GM12878 (cell line): Measurements from ENCODE around the gene UNK. TPM values are rescaled to one million over a fixed set of nuclear protein-coding genes. Genes with fewer than 3 reads are reported as not detected.

Experiments used
- ATAC-seq: fragments of 200-7000 bp; cut with Tn5 transposase; 3 replicates; pipeline ENCODE4 v1.9.1; 2020; ENCODE audit warnings: mild to moderate bottlenecking, moderate library complexity
- Bru-seq: library from RNA; stranded (reverse); fragments of 400-500 nt; gene quantifications from one replicate; lab custom pipeline; 2021; lab: Mats Ljungman, UMichigan
- BruChase-seq, 2 experiments: library from RNA; stranded (reverse); fragments of 400-500 nt; gene quantifications; one replicate each; lab custom pipeline; 2021; lab: Mats Ljungman, UMichigan
- BruUV-seq: library from RNA; stranded (reverse); fragments of 400-500 nt; replicated peaks from 2 replicates; lab custom pipeline; 2021; lab: Mats Ljungman, UMichigan
- CTCF ChIA-PET: fragments of 300-600 bp; sonication (Branson Sonifier 250); formaldehyde crosslinking; extraction: SDS; loops from one replicate; lab custom pipeline; 2021; ENCODE audit warnings: inconsistent platforms; lab: Yijun Ruan, JAX
- POLR2A ChIA-PET: fragments of 350-600 bp; formaldehyde crosslinking; extraction: SDS; loops from one replicate; lab custom pipeline; 2021; ENCODE audit warnings: inconsistent platforms; lab: Charles Lee
- RAD21 ChIA-PET: fragments of 300-600 bp; sonication (Branson Sonifier 250); formaldehyde crosslinking; loops from one replicate; lab custom pipeline; 2023; ENCODE audit warnings: antibody characterized with exemption; ENCODE audit not compliant: unreplicated experiment; lab: Charles Lee
- SMC1A ChIA-PET: fragments of 300-600 bp; sonication (Branson Sonifier 250); formaldehyde crosslinking; loops from one replicate; lab custom pipeline; 2023; ENCODE audit not compliant: unreplicated experiment, uncharacterized antibody; lab: Charles Lee
- DNase-seq: peaks from one replicate; pipeline ENCODE4 v3.0.0-alpha.2; 2011; ENCODE audit warnings: low read depth, low spot score
- FAIRE-seq: peaks from 3 replicates; lab custom pipeline; 2011; peaks lifted over from hg19 to GRCh38; lab: Jason Lieb, UNC
- H2AFZ ChIP-seq: 2 replicates; pipeline ENCODE4 v1.6.0; 2011; ENCODE audit warnings: low read depth, low read length, control low read depth; ENCODE audit not compliant: control insufficient read depth
- H3K27ac ChIP-seq: 2 replicates; pipeline ENCODE4 v1.5.1; 2011; ENCODE audit warnings: control low read depth; ENCODE audit not compliant: control insufficient read depth, insufficient read depth
- H3K27me3 ChIP-seq, 2 experiments: replicated peaks in 1 of 2; 2 replicates each; pipeline versions ENCODE4 v1.6.0 to v1.6.1; 2011; ENCODE audit warnings: low read length in 1 of 2; ENCODE audit not compliant: control insufficient read depth in 2 of 2, insufficient read depth in 2 of 2
- H3K36me3 ChIP-seq, 2 experiments: 2 replicates each; pipeline ENCODE4 v1.5.1; 2011; ENCODE audit warnings: low read length in 1 of 2; ENCODE audit not compliant: control insufficient read depth in 2 of 2, insufficient read depth in 2 of 2
- H3K4me1 ChIP-seq: 2 replicates; pipeline ENCODE4 v1.6.1; 2011; ENCODE audit warnings: mild to moderate bottlenecking, low read length, moderate library complexity, mixed read lengths; ENCODE audit not compliant: control insufficient read depth, insufficient read depth
- H3K4me2 ChIP-seq: 2 replicates; pipeline ENCODE4 v1.6.0; 2011; ENCODE audit warnings: control low read depth; ENCODE audit not compliant: control insufficient read depth, insufficient read depth
- H3K4me3 ChIP-seq: fragments of 200-600 bp; sonication (generic); 2 replicates; pipeline ENCODE4 v1.5.1; 2016
- H3K79me2 ChIP-seq: 2 replicates; pipeline ENCODE4 v1.6.0; 2011; ENCODE audit warnings: low read length; ENCODE audit not compliant: control insufficient read depth, insufficient read depth
- H3K9ac ChIP-seq: 2 replicates; pipeline ENCODE4 v1.8.0; 2011; ENCODE audit warnings: low read length, control low read depth, mixed read lengths; ENCODE audit not compliant: control insufficient read depth, insufficient read depth
- H3K9me3 ChIP-seq: replicated peaks from 3 replicates; pipeline ENCODE4 v1.5.1; 2011; ENCODE audit warnings: mild to moderate bottlenecking, low read length; ENCODE audit not compliant: control insufficient read depth, insufficient read depth
- H4K20me1 ChIP-seq: 2 replicates; pipeline ENCODE4 v1.6.0; 2011; ENCODE audit not compliant: control insufficient read depth, insufficient read depth
- CBX3 ChIP-seq: fragments of 200-600 bp; sonication (generic); IDR thresholded peaks from 2 replicates; pipeline ENCODE4 v1.6.1; 2016; ENCODE audit warnings: low read depth, borderline replicate concordance
- EP300 ChIP-seq, 2 experiments: fragments of 150-350 bp in 1 of 2; IDR thresholded peaks; 2 replicates each; pipeline ENCODE4 v1.6.1; 2011 to 2012; ENCODE audit warnings: low read depth in 2 of 2, low read length in 2 of 2, borderline replicate concordance in 1 of 2, improper control_type of control experiment in 1 of 2, inconsistent platforms in 1 of 2; ENCODE audit not compliant: control insufficient read depth in 1 of 2
- HCFC1 ChIP-seq: fragments of 150-350 bp; IDR thresholded peaks from 2 replicates; pipeline ENCODE4 v1.6.1; 2014; ENCODE audit warnings: low read length
- HDAC6 ChIP-seq: fragments of 200-600 bp; sonication (generic); IDR thresholded peaks from one replicate; pipeline ENCODE4 v1.8.0; 2017; ENCODE audit warnings: antibody characterized with exemption; ENCODE audit not compliant: unreplicated experiment
- IRF4 ChIP-seq: IDR thresholded peaks from 2 replicates; pipeline ENCODE4 v1.6.1; 2011; ENCODE audit warnings: low read depth, low read length
- JUND ChIP-seq: IDR thresholded peaks from 2 replicates; pipeline ENCODE4 v1.6.1; 2012; ENCODE audit warnings: low read depth, mild to moderate bottlenecking, low read length, improper control_type of control experiment, moderate library complexity
- KDM1A ChIP-seq: fragments of 200-600 bp; sonication (generic); IDR thresholded peaks from 2 replicates; pipeline ENCODE4 v1.6.1; 2016; ENCODE audit warnings: borderline replicate concordance
- MXI1 ChIP-seq: fragments of 150-350 bp; IDR thresholded peaks from 2 replicates; pipeline ENCODE4 v1.6.1; 2011; ENCODE audit warnings: low read depth, mild to moderate bottlenecking, inconsistent platforms, low read length, improper control_type of control experiment
- MYC ChIP-seq: IDR thresholded peaks from 2 replicates; pipeline ENCODE4 v1.6.1; 2011; ENCODE audit warnings: mild to moderate bottlenecking, low read length, moderate library complexity, inconsistent platforms; ENCODE audit not compliant: insufficient read depth, insufficient replicate concordance, insufficient read length, severe bottlenecking
- NR2C2 ChIP-seq: IDR thresholded peaks from 2 replicates; pipeline ENCODE4 v1.6.1; 2011; ENCODE audit warnings: borderline replicate concordance, low read depth; ENCODE audit not compliant: control insufficient read depth, insufficient read length
- PBX3 ChIP-seq: IDR thresholded peaks from 2 replicates; pipeline ENCODE4 v1.6.1; 2011; ENCODE audit warnings: mild to moderate bottlenecking, low read depth, low read length, moderate library complexity; ENCODE audit not compliant: insufficient replicate concordance
- RELA ChIP-seq: fragments of 450-650 bp; IDR thresholded peaks from 2 replicates; pipeline ENCODE4 v1.8.0; 2014; ENCODE audit warnings: borderline replicate concordance; ENCODE audit not compliant: partially characterized antibody
- SIX5 ChIP-seq: IDR thresholded peaks from 2 replicates; pipeline ENCODE4 v1.6.1; 2011; ENCODE audit warnings: mild to moderate bottlenecking, low read depth, low read length, moderate library complexity; ENCODE audit not compliant: severe bottlenecking
- SMAD5 ChIP-seq: IDR thresholded peaks from 2 replicates; pipeline ENCODE4 v1.6.1; 2016; ENCODE audit warnings: antibody characterized with exemption, low read depth
- SMC3 ChIP-seq: IDR thresholded peaks from 2 replicates; pipeline ENCODE4 v1.6.1; 2011; ENCODE audit warnings: low read length, improper control_type of control experiment, borderline replicate concordance
- SP1 ChIP-seq: IDR thresholded peaks from one replicate; pipeline ENCODE4 v1.6.1; 2011; ENCODE audit warnings: low read depth, low read length
- TCF12 ChIP-seq: IDR thresholded peaks from 2 replicates; pipeline ENCODE4 v1.6.1; 2011; ENCODE audit warnings: low read depth, mild to moderate bottlenecking, low read length
- YBX1 ChIP-seq: fragments of 450-650 bp; IDR thresholded peaks from 2 replicates; pipeline ENCODE4 v1.6.1; 2016; ENCODE audit warnings: antibody characterized with exemption
- WGBS: methylation state at CpG from one replicate; pipeline ENCODE4 v1.1.6; 2016; ENCODE audit warnings: low lambda C conversion rate; ENCODE audit not compliant: insufficient replicate concordance, insufficient coverage; ENCODE audit errors: missing lambda C conversion rate; 5-methylcytosine and 5-hydroxymethylcytosine counted together
- in situ Hi-C: fragments of 300-500 bp; cut with MboI; formaldehyde crosslinking; loops from 9 replicates; pipeline ENCODE4 v1.14.3; 2018; ENCODE audit warnings: mixed read lengths
- intact Hi-C: fragments of 100-400 bp; cut with micrococcal nuclease; formaldehyde crosslinking; loops from one replicate; pipeline ENCODE4 v1.14.2; 2022; ENCODE audit not compliant: unreplicated experiment
- long read RNA-seq, 2 experiments: library from polyadenylated mRNA; unstranded; transcript quantifications; one replicate each; pipeline ENCODE4 v2.0.0, GENCODE V29; 2019 to 2020
- polyA minus RNA-seq, 3 experiments: library from RNA; depleted of rRNA, polyadenylated mRNA; stranded (reverse); fragments of >200 nt; gene quantifications; 2 replicates each; pipeline ENCODE4 v1.2.3, GENCODE V29; 2011
- polyA plus RNA-seq, 11 experiments: library from polyadenylated mRNA; depleted of rRNA in 4 of 11; unstranded in 6 of 11; stranded (reverse) in 5 of 11; fragments of >200 nt; fragmentation: Nextera tagmentation in 4 of 11; fragmentation: Illumina TruSeq in 1 of 11; extraction: Ambion mirVana in 4 of 11; extraction: Trizol in 1 of 11; gene quantifications; 1 replicate in 1 of 11; 2 replicates in 10 of 11; pipeline versions ENCODE4 v1.2.1 to v1.2.3, GENCODE V29; 2011 to 2016; ENCODE audit warnings: inconsistent platforms in 2 of 11, missing spikeins in 2 of 11, low read depth in 1 of 11
- total RNA-seq, 4 experiments: library from RNA; depleted of rRNA in 3 of 4; stranded (reverse); fragments of >200 nt in 3 of 4; fragmentation: Illumina TruSeq in 1 of 4; extraction: Trizol in 1 of 4; gene quantifications; 2 replicates each; pipeline versions ENCODE4 v1.2.1 to v1.2.3, GENCODE V29; 2013 to 2021

Gene UNK
- total RNA-seq (2013; cell fraction: nucleolus; rRNA removed), result 197 and 212 TPM in 2 replicates
- total RNA-seq (2014; rRNA removed), result 26.7 and 32.6 TPM in 2 replicates
- total RNA-seq (2014; rRNA removed; fragmentation: Illumina TruSeq; extraction: Trizol), result 23.8 and 25.9 TPM in 2 replicates
- 32.2 and 34.5 TPM in 2 replicates for total RNA-seq (2021)
- polyA plus RNA-seq (2011; ENCODE audit: low read depth), result 6.2 TPM
- 30.8 and 33.2 TPM in 2 replicates for polyA plus RNA-seq (2011; rRNA removed)
- polyA plus RNA-seq (2011; cell fraction: cytosol; rRNA removed), result 17.2 and 20.1 TPM in 2 replicates
- polyA plus RNA-seq (2011; cell fraction: nucleus; rRNA removed), result 36.8 and 48.3 TPM in 2 replicates
- polyA plus RNA-seq (2012), result 18.8 and 20.3 TPM in 2 replicates
- polyA plus RNA-seq (2014; fragmentation: Illumina TruSeq; extraction: Trizol), result 25.2 and 26.9 TPM in 2 replicates
- polyA plus RNA-seq (2014; fragmentation: Nextera tagmentation; extraction: Ambion mirVana), result 10 to 100 TPM in 1 of 2 experiments, 1 to 10 TPM in 1; 8.9 to 11.9 TPM
- polyA plus RNA-seq (2014; rRNA removed), result 29.7 and 31.1 TPM in 2 replicates
- 10 to 100 TPM; 27.6 to 27.8 TPM for polyA plus RNA-seq (2016; fragmentation: Nextera tagmentation; extraction: Ambion mirVana)
- 48.5 and 52.4 TPM in 2 replicates for polyA minus RNA-seq (2011; rRNA and poly(A)+ RNA removed)
- polyA minus RNA-seq (2011; cell fraction: cytosol; rRNA and poly(A)+ RNA removed), result 11.5 and 12.8 TPM in 2 replicates
- polyA minus RNA-seq (2011; cell fraction: nucleus; rRNA and poly(A)+ RNA removed), result 41.1 and 51.5 TPM in 2 replicates
- percentile 80 among the genes with signal in this experiment for Bru-seq, nascent RNA
- BruChase-seq, experiment 1, labeled RNA remaining after a 6-hour chase, result percentile 81 among the genes with signal in this experiment
- BruChase-seq, experiment 2, labeled RNA remaining after a 2-hour chase, result percentile 81 among the genes with signal in this experiment
- long read RNA-seq, experiment 1, transcript UNK-202 (4 exons, 1,312 nt), result major isoform, 5 of 7 reads
- long read RNA-seq, experiment 1, partial matches to known transcripts, result 1 of 7 reads
- long read RNA-seq, experiment 1, other reads (novel, unspliced or antisense), result 1 of 7 reads
- long read RNA-seq, experiment 2, transcript UNK-202 (4 exons, 1,312 nt), result major isoform, 47 of 66 reads
- long read RNA-seq, experiment 2, transcript UNK-204 (3 exons, 984 nt), result minor isoform, 7 of 66 reads
- long read RNA-seq, experiment 2, partial matches to known transcripts, result 0 of 66 reads
- long read RNA-seq, experiment 2, other reads (novel, unspliced or antisense), result 12 of 66 reads

- peaks cover 44% of the 10 kb centered on the region for H3K79me2 ChIP-seq
- peak; percentile 86 for FAIRE-seq
- in situ Hi-C loops, result loop anchor here (5.0 kb wide), 1 partner anchor 478 kb away; no protein-coding TSS in a partner anchor
- TF ChIP-seq SIX5 (peak; percentile 100), MXI1 (no peak), JUND (no peak), NR2C2 (no peak), CBX3 (no peak), HCFC1 (peak; percentile 100), HDAC6 (no peak), IRF4 (no peak; the same call in 1 of the 2 replicates), SP1 (peak; percentile 36), KDM1A (no peak), TCF12 (no peak), RELA (no peak), SMAD5 (0 out of 2 replicates have a peak, but pooled peaks have one; percentile 5), MYC (no peak), PBX3 (no peak), SMC3 (no peak), EP300 (IDR thresholded peaks at IDR 0.05; ENCODE audit: borderline replicate concordance in 1 of 2, control insufficient read depth in 1 of 2, low read depth in 2 of 2, low read length in 2 of 2) (no peak), YBX1 (no peak)
These were observed at the start of gene UNK for GRCh38 chr17:75784473-75785015. Gene UNK, plus strand, starts transcription at chr17:75784806. Its CDS starts 75 bp downstream, at chr17:75784881.

More at GRCh38 chr17:75784473-75785015, at the start of gene UNK:
- POLR2A ChIA-PET, result interaction anchor here (0.6 to 5.4 kb wide), 16 partner anchors 12 to 480 kb away, joined by 3 to 39 read pairs (median 4); partner anchors contain the start of genes ACOX1, GALK1, TEN1 and TRIM65
- no peaks in the 10 kb centered on the region for H3K27me3 ChIP-seq
- no peaks in the 10 kb centered on the region for H4K20me1 ChIP-seq
- ATAC-seq, result peak; percentile 80
- CTCF ChIA-PET, result interaction anchor here (0.7 to 3.3 kb wide), 9 partner anchors 12 to 54 kb away, joined by 3 to 26 read pairs (median 5); partner anchors contain the start of gene GALK1
- H3K4me2 ChIP-seq, result peak within 1 kb of the TSS; percentile 97
- SMC1A ChIA-PET, result interaction anchor here (0.5 to 3.2 kb wide), 5 partner anchors 17 to 71 kb away, joined by 3 to 11 read pairs (median 4); partner anchors contain the start of genes UNC13D and WBP2
- H3K4me3 ChIP-seq, result peak within 1 kb of the TSS; percentile 79
- peak within 1 kb of the TSS; percentile 93 for H2AFZ ChIP-seq
- H3K9me3 ChIP-seq, result no peaks in the 10 kb centered on the region
- H3K27ac ChIP-seq, result peak within 1 kb of the TSS; percentile 97
- BruUV-seq, result no TSS peak
- peak; percentile 96 for DNase-seq
- under 1% methylated on average over 44 of the region's 45 CpGs for WGBS
- intact Hi-C loops, result loop anchor here (10.0 kb wide), 1 partner anchor 480 kb away; the partner anchor contains the start of gene UBALD2
- H3K4me1 ChIP-seq, result peaks cover 22% of the 10 kb centered on the region
- RAD21 ChIA-PET, result interaction anchor here (0.6 to 3.1 kb wide), 9 partner anchors 8 to 171 kb away, joined by 3 to 22 read pairs (median 8); partner anchors contain the start of genes GALK1 and WBP2
- no peaks in the 10 kb centered on the region for H3K36me3 ChIP-seq
- H3K9ac ChIP-seq, result peak within 1 kb of the TSS; percentile 95
